Transverse colon (tissue), 4 donors: Measurements from ENCODE around the gene F11R. TPM values are rescaled to one million over a fixed set of nuclear protein-coding genes. Genes with fewer than 3 reads are reported as not detected.
"Not testable (repeated sequence)": the region's sequence is repeated elsewhere in the genome, so short reads cannot be mapped to it uniquely, and the experiment has no call there.

ENCODE experiments used
- DNase-seq: peaks from one replicate; pipeline ENCODE4 v3.0.0-alpha.2; 2019
- H3K27ac ChIP-seq, 4 donors: fragments of 200-600 bp; sonication (generic); 2 replicates each; pipeline ENCODE4 v1.5.1; 2016 to 2018; ENCODE audit warnings: inconsistent platforms in 4 of 4
- H3K27me3 ChIP-seq: fragments of 200-600 bp; sonication (generic); 2 replicates; pipeline ENCODE4 v1.5.1; 2017; ENCODE audit warnings: inconsistent platforms
- H3K36me3 ChIP-seq, 4 donors: fragments of 200-600 bp; sonication (generic); 2 replicates each; pipeline ENCODE4 v1.5.1; 2017 to 2019; ENCODE audit warnings: inconsistent platforms in 4 of 4
- H3K4me1 ChIP-seq, 4 donors: fragments of 200-600 bp; sonication (generic); 2 replicates each; pipeline ENCODE4 v1.5.1; 2017 to 2020; ENCODE audit warnings: inconsistent platforms in 4 of 4
- H3K4me3 ChIP-seq, 4 donors: fragments of 200-600 bp; sonication (generic); 1 replicate in 1 of 4; 2 replicates in 3 of 4; pipeline versions ENCODE4 v1.5.1 to v1.6.1; 2017 to 2019; ENCODE audit warnings: inconsistent platforms in 4 of 4
- H3K9me3 ChIP-seq, 2 donors: fragments of 200-600 bp; sonication (generic); 2 replicates each; pipeline ENCODE4 v1.5.1; 2017 to 2019; ENCODE audit warnings: inconsistent platforms in 2 of 2
- EP300 ChIP-seq: sonication (generic); formaldehyde crosslinking; IDR thresholded peaks from one replicate; pipeline ENCODE4 v1.6.1; 2017; ENCODE audit warnings: antibody characterized with exemption, low read depth
- POLR2A ChIP-seq: fragments of 450-650 bp; IDR thresholded peaks from one replicate; pipeline ENCODE4 v1.6.1; 2016; ENCODE audit warnings: antibody characterized with exemption, mild to moderate bottlenecking, moderate library complexity
- POLR2AphosphoS5 ChIP-seq, 3 donors: sonication (generic); formaldehyde crosslinking; IDR thresholded peaks; one replicate each; pipeline ENCODE4 v1.6.1; 2016; ENCODE audit warnings: antibody characterized with exemption in 3 of 3
- WGBS, 2 donors: methylation state at CpG; one replicate each; pipeline ENCODE4 v1.1.5; 2018; ENCODE audit warnings: low coverage in 1 of 2; 5-methylcytosine and 5-hydroxymethylcytosine counted together
- in situ Hi-C, 4 donors: fragments of 200-750 bp; cut with MboI; loops; one replicate each; pipeline versions ENCODE4 v1.15.0 to v1.15.1; 2017; ENCODE audit warnings: low sequenced_read_pairs in 3 of 4, low pct_ligation_motif_present in 1 of 4, low pct_unique_long_range_greater_than_20kb in 1 of 4
- intact Hi-C: fragments of 100-400 bp; cut with DNase I; formaldehyde crosslinking; loops from one replicate; pipeline ENCODE4 v1.15.1; 2023; ENCODE audit warnings: low total_unique reads
- total RNA-seq, 4 donors: library from RNA; depleted of rRNA; stranded (reverse); fragments of >200 nt; gene quantifications; one replicate each; pipeline ENCODE4 v1.1.0, GENCODE V29; 2016
- TF ChIP-seq, protein P1 (sequence below), 5 experiments: fragments of 200-600 bp in 3 of 5; fragments of 450-650 bp in 2 of 5; sonication (generic) in 3 of 5; IDR thresholded peaks; 1 replicate in 2 of 5; 2 replicates in 3 of 5; pipeline ENCODE4 v1.5.1; 2016 to 2017; ENCODE audit warnings: antibody characterized with exemption in 5 of 5, inconsistent platforms in 3 of 5, mild to moderate bottlenecking in 2 of 5, moderate library complexity in 1 of 5

Gene F11R
- total RNA-seq, 4 donors from 2014 or later: 91.7 to 126 (median 105) TPM

DNA sequence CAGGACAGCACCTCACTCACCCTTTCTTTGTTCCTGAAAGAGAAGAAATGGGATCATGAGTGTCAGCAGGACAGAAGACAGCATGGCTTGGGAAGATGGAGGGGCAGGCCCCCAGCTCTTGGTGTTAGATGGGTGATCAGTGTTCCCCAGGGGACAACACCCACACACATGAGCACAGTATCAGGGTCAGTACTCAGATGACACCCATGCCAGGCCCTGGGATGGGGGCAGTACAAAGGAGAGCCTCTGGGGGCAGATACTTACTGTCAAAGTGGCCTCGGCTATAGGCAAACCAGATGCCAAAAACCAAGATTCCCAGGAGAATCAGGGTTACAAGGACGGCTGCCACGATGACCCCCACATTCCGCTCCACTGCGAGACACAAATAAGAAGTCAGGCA, 21.6 kb downstream of the F11R start:
- WGBS, 2 donors: 91% methylated on average over 5 of the region's 5 CpGs; no CpG with 5 or more reads in 1 of the 2 donors
- DNase-seq: no peak
- Histone ChIP-seq H3K27me3 (no peaks in the 10 kb centered on the region), H3K27ac (no peak overlapping the region), H3K9me3 (no peaks in the 10 kb centered on the region), H3K36me3 (peaks cover 0 to 22% (median 0%) of the 10 kb centered on the region in 4 donors), H3K4me3 (no peak overlapping the region), H3K4me1 (peaks cover 0 to 17% (median 2%) of the 10 kb centered on the region in 4 donors)
- TF ChIP-seq POLR2A: no peak
- TF ChIP-seq EP300: no peak
- TF ChIP-seq, protein P1, sequence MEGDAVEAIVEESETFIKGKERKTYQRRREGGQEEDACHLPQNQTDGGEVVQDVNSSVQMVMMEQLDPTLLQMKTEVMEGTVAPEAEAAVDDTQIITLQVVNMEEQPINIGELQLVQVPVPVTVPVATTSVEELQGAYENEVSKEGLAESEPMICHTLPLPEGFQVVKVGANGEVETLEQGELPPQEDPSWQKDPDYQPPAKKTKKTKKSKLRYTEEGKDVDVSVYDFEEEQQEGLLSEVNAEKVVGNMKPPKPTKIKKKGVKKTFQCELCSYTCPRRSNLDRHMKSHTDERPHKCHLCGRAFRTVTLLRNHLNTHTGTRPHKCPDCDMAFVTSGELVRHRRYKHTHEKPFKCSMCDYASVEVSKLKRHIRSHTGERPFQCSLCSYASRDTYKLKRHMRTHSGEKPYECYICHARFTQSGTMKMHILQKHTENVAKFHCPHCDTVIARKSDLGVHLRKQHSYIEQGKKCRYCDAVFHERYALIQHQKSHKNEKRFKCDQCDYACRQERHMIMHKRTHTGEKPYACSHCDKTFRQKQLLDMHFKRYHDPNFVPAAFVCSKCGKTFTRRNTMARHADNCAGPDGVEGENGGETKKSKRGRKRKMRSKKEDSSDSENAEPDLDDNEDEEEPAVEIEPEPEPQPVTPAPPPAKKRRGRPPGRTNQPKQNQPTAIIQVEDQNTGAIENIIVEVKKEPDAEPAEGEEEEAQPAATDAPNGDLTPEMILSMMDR (IDR thresholded peaks at IDR 0.05): no peak
- no peak for TF ChIP-seq POLR2AphosphoS5 (IDR thresholded peaks at IDR 0.05)
- in situ Hi-C loops: loop anchor here in 3 of 4 donors (5.0 to 10.0 kb wide), 3 partner anchors 93 to 98 kb away; partner anchors contain the start of gene KLHDC9 (in 2 of the 3)
- intact Hi-C loops: loop anchor here (5.0 kb wide), 1 partner anchor 98 kb away; the partner anchor contains the start of gene KLHDC9

DNA sequence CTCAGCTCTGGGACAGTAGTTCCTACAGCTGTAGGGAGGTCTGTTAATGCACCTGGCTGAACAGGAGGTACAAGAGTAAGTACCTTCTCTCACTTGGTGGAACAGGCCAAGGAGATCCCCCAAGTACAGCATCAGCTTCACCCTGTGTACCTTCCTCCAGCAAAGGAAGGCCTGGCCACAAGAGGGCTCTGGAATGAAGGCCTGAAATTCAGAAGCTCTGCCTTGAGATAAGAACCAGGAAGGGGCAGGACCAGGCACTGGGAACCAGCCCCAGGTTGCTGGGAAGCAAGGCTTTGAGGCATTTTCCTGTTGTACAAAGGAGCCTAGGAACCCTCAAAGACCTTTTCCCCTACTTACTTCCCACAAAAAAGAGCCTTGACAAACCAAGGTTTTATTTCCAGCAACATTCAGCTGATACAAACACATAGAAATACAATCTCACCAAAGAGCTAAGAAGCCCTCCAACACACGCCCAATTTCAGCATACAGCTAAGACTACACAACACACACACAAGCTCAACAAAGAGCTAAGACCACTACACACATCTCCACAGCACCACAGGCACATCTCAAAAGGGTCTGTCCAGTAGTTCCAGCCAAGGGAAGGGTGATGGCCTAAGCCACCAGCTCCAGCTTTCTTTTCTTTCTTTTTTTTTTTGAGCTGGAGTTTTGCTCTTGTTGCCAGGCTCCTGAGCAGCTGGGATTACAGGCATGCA, 23.5 kb downstream of the F11R start:
- H3K4me1 ChIP-seq: peaks cover 0 to 17% (median 2%) of the 10 kb centered on the region in 4 donors
- peaks cover 0 to 22% (median 0%) of the 10 kb centered on the region in 4 donors for H3K36me3 ChIP-seq
- no peaks in the 10 kb centered on the region for H3K27me3 ChIP-seq
- H3K9me3 ChIP-seq: no peaks in the 10 kb centered on the region
- TF ChIP-seq EP300 (no peak), POLR2AphosphoS5 (IDR thresholded peaks at IDR 0.05) (peak in 2 of 3 donors; percentile 34 to 36), POLR2A (no peak)
- TF ChIP-seq, protein P1 (IDR thresholded peaks at IDR 0.05): peak; percentile 50 to 82 (median 57)
- peak; percentile 77 for DNase-seq
- H3K4me3 ChIP-seq: no peak overlapping the region
- in situ Hi-C loops: loop anchor here in 3 of 4 donors (5.0 to 10.0 kb wide), 3 partner anchors 95 to 100 kb away; partner anchors contain the start of gene KLHDC9 (in 2 of the 3)
- intact Hi-C loops: loop anchor here (5.0 kb wide), 1 partner anchor 100 kb away; the partner anchor contains the start of gene KLHDC9
- WGBS, 2 donors: 81 to 86% methylated on average over 1 of the region's 1 CpG
- H3K27ac ChIP-seq: peak overlapping the region; percentile 37 to 75 (median 65)

DNA sequence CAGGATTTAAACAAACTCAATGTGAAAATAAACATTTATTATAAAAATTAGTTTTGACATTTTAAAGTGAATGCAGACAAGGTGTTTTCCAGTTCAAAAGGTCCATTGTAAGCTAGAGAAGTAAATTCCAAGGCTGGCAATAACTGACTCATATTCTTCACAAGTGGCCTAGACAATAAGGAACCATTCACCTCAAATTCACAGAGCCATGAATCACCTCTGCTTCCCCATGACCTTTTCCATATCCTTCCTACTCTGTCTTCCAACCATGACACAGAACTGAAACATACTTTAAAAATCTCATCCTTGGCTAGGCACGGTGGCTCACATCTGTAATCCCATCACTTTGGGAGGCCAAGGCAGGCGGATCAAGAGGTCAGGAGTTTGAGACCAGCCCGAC, 24.8 kb downstream of the F11R start:
- H3K27ac ChIP-seq: peak overlapping the region in 3 of 4 donors; percentile 55 to 75 (median 67)
- H3K27me3 ChIP-seq: no peaks in the 10 kb centered on the region
- no peak overlapping the region for H3K4me3 ChIP-seq
- 88% methylated on average over 3 of the region's 3 CpGs; no CpG with 5 or more reads in 1 of the 2 donors for WGBS, 2 donors
- H3K4me1 ChIP-seq: peaks cover 0 to 17% (median 0%) of the 10 kb centered on the region in 4 donors
- intact Hi-C loops: loop anchor here (5.0 kb wide), 1 partner anchor 101 kb away; the partner anchor contains the start of gene KLHDC9
- H3K9me3 ChIP-seq: no peaks in the 10 kb centered on the region
- no peak for DNase-seq
- in situ Hi-C loops: loop anchor here in 3 of 4 donors (5.0 to 10.0 kb wide), 3 partner anchors 96 to 101 kb away; partner anchors contain the start of gene KLHDC9 (in 2 of the 3)
- peak in 2 of 3 donors; percentile 35 for TF ChIP-seq POLR2AphosphoS5 (IDR thresholded peaks at IDR 0.05)
- TF ChIP-seq, protein P1 (IDR thresholded peaks at IDR 0.05): no peak
- peaks cover 0 to 22% (median 0%) of the 10 kb centered on the region in 4 donors for H3K36me3 ChIP-seq

DNA sequence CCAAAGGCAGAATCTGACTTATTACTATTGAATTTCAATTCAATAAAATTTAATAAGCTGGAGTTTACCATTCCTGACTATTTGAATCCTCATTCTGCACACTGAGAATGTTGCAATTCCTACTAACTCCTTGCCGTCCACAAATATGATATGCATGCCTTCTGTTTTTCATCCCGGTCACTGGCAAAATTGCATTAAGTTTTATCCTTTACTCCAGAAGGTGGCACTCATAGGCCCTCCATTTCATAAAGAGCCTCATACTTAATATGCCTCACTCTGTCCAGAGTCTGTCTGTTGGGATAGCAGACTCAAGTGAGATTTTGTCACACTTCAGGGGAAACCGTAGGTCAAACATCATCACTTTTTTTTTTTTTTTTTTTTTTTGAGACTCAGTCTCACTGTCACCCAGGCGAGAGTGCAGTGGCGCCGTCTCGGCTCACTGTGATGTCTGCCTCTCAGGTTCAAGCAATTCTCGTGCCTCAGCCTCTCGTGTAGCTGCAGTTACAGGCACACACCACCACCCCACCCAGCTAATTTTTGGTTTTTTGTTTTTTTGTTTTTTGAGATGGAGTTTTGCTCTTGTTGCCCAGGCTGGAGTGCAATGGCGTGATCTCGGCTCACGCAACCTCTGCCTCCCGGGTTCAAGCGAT, 27.3 kb downstream of the F11R start:
- H3K4me1 ChIP-seq: peaks cover 0 to 26% (median 2%) of the 10 kb centered on the region in 4 donors
- 72 to 75% methylated on average over 9 to 14 of the region's 14 CpGs for WGBS, 2 donors
- intact Hi-C loops (no loop called here), in situ Hi-C loops (loop anchor here in 1 of 4 donors (10.0 kb wide), 1 partner anchor 101 kb away; the partner anchor contains the start of gene KLHDC9)
- TF ChIP-seq EP300 (no peak), POLR2A (no peak), POLR2AphosphoS5 (IDR thresholded peaks at IDR 0.05) (no peak)
- TF ChIP-seq, protein P1 (IDR thresholded peaks at IDR 0.05): peak in 2 of 5 experiments; percentile 13 to 23
- peaks cover 0 to 3% (median 0%) of the 10 kb centered on the region in 4 donors for H3K36me3 ChIP-seq
- no peaks in the 10 kb centered on the region for H3K9me3 ChIP-seq
- no peak overlapping the region for H3K4me3 ChIP-seq
- DNase-seq: no peak
- H3K27me3 ChIP-seq: no peaks in the 10 kb centered on the region
- no peak overlapping the region for H3K27ac ChIP-seq

DNA sequence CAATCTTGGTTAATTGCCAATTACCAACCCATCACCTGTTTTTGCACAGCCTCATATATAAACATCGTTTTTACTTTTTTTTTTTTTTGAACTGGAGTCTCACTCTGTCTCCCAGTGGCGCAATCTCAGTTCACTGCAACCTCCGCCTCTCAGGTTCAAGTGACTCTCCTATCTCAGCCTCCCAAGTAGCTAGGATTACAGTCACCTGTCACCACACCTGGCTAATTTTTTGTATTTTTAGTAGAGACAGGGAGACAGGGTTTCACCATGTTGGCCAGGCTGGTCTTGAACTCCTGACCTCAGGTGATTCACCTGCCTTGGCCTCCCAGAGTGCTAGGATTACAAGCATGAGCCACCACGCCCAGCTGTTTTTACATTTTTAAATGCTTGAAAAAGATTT, 28.9 kb downstream of the F11R start:
- H3K4me3 ChIP-seq, DNase-seq, H3K27ac ChIP-seq, H3K9me3 ChIP-seq, intact Hi-C loops, H3K27me3 ChIP-seq, H3K36me3 ChIP-seq: not testable (repeated sequence)
- peaks cover 0 to 15% (median 2%) of the 10 kb centered on the region in 4 donors for H3K4me1 ChIP-seq
- in situ Hi-C loops: loop anchor here in 1 of 4 donors (10.0 kb wide), 1 partner anchor 103 kb away; the partner anchor contains the start of gene KLHDC9
- 86 to 87% methylated on average over 4 of the region's 4 CpGs for WGBS, 2 donors
